ENCODE results near the gene NUCB1. TPM values are rescaled to one million over a fixed set of nuclear protein-coding genes. Genes with fewer than 3 reads are reported as not detected.
A peak's percentile ranks its signal among the peaks of the same experiment; 100 is the strongest.

NUCB1 gene
- total RNA-seq, 2 experiments from 2014 or later: 102 to 114 TPM

DNA sequence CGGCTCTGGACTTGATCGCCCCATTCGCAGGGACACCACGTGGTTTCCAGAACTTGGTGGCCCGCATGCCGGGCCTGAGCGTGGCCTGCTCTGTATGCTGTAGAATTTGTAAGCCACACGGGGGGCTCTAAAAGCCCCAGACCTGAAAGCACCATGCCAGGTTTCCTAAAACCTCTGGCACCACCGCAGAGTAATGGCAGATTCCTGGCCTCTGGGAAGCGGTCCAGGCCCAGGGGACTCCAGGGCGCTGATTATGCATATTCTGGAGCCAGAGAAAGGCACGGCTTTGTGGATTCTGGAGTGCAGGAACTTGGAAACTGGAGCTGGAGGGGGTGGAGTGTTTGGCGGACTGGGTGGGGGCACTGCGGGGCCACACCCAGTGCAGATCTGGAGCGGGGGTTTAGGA, 68.7 kb downstream of the NUCB1 start:
- Mint-ChIP-seq H3K4me3 (no peak overlapping the region), H3K4me1 (ENCODE audit: low read depth) (peaks cover 32% of the 10 kb centered on the region), H3K36me3 (ENCODE audit: low read depth) (peaks cover 43% of the 10 kb centered on the region), H3K9me3 (no peaks in the 10 kb centered on the region), H3K27me3 (no peaks in the 10 kb centered on the region), H3K27ac (peak overlapping the region; percentile 16)
- ChIA-PET POLR2A (interaction anchor here (4.1 to 6.2 kb wide), 2 partner anchors 25 to 95 kb away, joined by 18 to 53 read pairs; partner anchors contain the start of genes GYS1, PPP1R15A and RUVBL2), CTCF (interaction anchor here (2.6 to 3.8 kb wide), 2 partner anchors 24 to 68 kb away, joined by 13 to 17 read pairs; partner anchors contain the start of genes GYS1, NUCB1 and RUVBL2)
- intact Hi-C loops (cut with micrococcal nuclease): loop anchor here (5.0 to 10.0 kb wide), 2 partner anchors 94 to 172 kb away; partner anchors contain the start of gene PPP1R15A
- DNase-seq (no peak), ATAC-seq (no peak)
- TF ChIP-seq, protein P1, sequence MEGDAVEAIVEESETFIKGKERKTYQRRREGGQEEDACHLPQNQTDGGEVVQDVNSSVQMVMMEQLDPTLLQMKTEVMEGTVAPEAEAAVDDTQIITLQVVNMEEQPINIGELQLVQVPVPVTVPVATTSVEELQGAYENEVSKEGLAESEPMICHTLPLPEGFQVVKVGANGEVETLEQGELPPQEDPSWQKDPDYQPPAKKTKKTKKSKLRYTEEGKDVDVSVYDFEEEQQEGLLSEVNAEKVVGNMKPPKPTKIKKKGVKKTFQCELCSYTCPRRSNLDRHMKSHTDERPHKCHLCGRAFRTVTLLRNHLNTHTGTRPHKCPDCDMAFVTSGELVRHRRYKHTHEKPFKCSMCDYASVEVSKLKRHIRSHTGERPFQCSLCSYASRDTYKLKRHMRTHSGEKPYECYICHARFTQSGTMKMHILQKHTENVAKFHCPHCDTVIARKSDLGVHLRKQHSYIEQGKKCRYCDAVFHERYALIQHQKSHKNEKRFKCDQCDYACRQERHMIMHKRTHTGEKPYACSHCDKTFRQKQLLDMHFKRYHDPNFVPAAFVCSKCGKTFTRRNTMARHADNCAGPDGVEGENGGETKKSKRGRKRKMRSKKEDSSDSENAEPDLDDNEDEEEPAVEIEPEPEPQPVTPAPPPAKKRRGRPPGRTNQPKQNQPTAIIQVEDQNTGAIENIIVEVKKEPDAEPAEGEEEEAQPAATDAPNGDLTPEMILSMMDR (IDR thresholded peaks at IDR 0.05): no peak

GRCh38 chr19:48969276-48970138, 69.4 kb downstream of the NUCB1 start:
- no peak overlapping the region for H3K4me3 Mint-ChIP-seq
- H3K36me3 Mint-ChIP-seq (ENCODE audit: low read depth): peaks cover 43% of the 10 kb centered on the region
- H3K27me3 Mint-ChIP-seq: no peaks in the 10 kb centered on the region
- peak overlapping the region; percentile 11 for H3K27ac Mint-ChIP-seq
- DNase-seq (peak; percentile 26), ATAC-seq (no peak)
- no peaks in the 10 kb centered on the region for H3K9me3 Mint-ChIP-seq
- CTCF ChIA-PET: interaction anchor here (1.1 to 3.8 kb wide), 15 partner anchors 7 to 181 kb away, joined by 4 to 32 read pairs (median 12); partner anchors contain the start of genes BAX, DHDH, GYS1 and HSD17B14
- POLR2A ChIA-PET: interaction anchor here (1.2 to 6.2 kb wide), 4 partner anchors 89 to 174 kb away, joined by 4 to 53 read pairs (median 8); partner anchors contain the start of gene PPP1R15A
- H3K4me1 Mint-ChIP-seq (ENCODE audit: low read depth): peaks cover 26% of the 10 kb centered on the region
- intact Hi-C loops (cut with micrococcal nuclease): loop anchor here (5.0 to 10.0 kb wide), 2 partner anchors 95 to 172 kb away; partner anchors contain the start of gene PPP1R15A
- TF ChIP-seq, protein P1 (IDR thresholded peaks at IDR 0.05): no peak

DNA sequence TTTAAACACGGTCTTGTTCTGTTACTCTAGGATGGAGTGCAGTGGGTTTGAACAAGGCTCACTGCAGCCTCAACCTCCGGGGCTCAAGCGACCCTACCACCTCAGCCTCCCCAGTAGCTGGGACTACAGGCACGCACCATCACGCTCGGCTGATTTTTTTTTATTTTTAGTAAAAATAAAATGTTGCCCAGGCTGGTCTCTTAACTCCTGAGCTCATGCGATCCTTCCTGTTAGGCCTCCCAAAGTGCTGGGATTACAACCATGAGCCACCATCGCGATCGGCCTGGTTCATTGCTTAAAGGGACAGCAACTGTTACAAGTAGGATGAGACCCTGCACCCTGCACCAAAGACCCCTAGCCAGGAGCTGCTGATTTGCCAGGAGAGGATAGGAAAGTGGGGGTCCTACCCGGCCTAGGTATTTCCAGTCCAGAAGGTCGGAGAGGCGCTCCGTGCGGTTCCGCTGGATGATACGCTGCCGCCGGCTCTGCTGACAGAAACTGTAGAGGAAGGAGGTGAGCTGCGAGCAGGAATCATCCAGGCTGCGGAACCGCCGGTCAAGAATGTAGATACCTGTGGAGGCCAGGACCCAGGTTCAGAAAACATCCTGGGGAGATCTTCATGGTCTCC, 70.1 kb downstream of the NUCB1 start:
- H3K36me3 Mint-ChIP-seq (ENCODE audit: low read depth): peaks cover 43% of the 10 kb centered on the region
- ChIA-PET CTCF (interaction anchor here (0.6 to 2.6 kb wide), 43 partner anchors 8 to 296 kb away, joined by 3 to 32 read pairs (median 4); partner anchors contain the start of genes BAX, BCAT2, DHDH and GYS1), POLR2A (interaction anchor here (0.6 to 1.5 kb wide), 9 partner anchors 8 to 174 kb away, joined by 3 to 10 read pairs (median 4); partner anchors contain the start of genes NUCB1 and PPP1R15A)
- no peaks in the 10 kb centered on the region for H3K27me3 Mint-ChIP-seq
- no peak overlapping the region for H3K4me3 Mint-ChIP-seq
- ATAC-seq (no peak), DNase-seq (no peak)
- H3K4me1 Mint-ChIP-seq (ENCODE audit: low read depth): peaks cover 23% of the 10 kb centered on the region
- H3K27ac Mint-ChIP-seq: peak overlapping the region; percentile 11
- no peaks in the 10 kb centered on the region for H3K9me3 Mint-ChIP-seq
- TF ChIP-seq, protein P1 (IDR thresholded peaks at IDR 0.05): no peak
- intact Hi-C loops (cut with micrococcal nuclease): no loop called here

GRCh38 chr19:48970923-48971395, 70.8 kb downstream of the NUCB1 start:
- TF ChIP-seq, protein P1 (IDR thresholded peaks at IDR 0.05): peak; percentile 95
- POLR2A ChIA-PET: interaction anchor here (0.6 to 1.5 kb wide), 8 partner anchors 9 to 175 kb away, joined by 3 to 10 read pairs (median 4); partner anchors contain the start of genes NUCB1 and PPP1R15A
- Mint-ChIP-seq H3K4me3 (no peak overlapping the region), H3K36me3 (ENCODE audit: low read depth) (peaks cover 38% of the 10 kb centered on the region), H3K27me3 (no peaks in the 10 kb centered on the region), H3K27ac (peak overlapping the region; percentile 46), H3K9me3 (no peaks in the 10 kb centered on the region), H3K4me1 (ENCODE audit: low read depth) (peaks cover 20% of the 10 kb centered on the region)
- CTCF ChIA-PET: interaction anchor here (0.6 to 2.6 kb wide), 43 partner anchors 9 to 296 kb away, joined by 3 to 32 read pairs (median 4); partner anchors contain the start of genes BAX, BCAT2, DHDH and GYS1
- intact Hi-C loops (cut with micrococcal nuclease): no loop called here
- ATAC-seq: peak; percentile 83
- DNase-seq: peak; percentile 93

Other genes with a start within 250 kb of the NUCB1 start
- gene NTN5, start 227.3 kb upstream of the NUCB1 start, total RNA-seq: under 1 TPM; 0.16 to 0.83 TPM
- not detected for gene FUT2, start 204.3 kb upstream of the NUCB1 start, total RNA-seq
- 1 to 10 TPM in 1 of 2 experiments, under 1 TPM in 1; 0.56 to 1.0 TPM for gene MAMSTR, start 180.6 kb upstream of the NUCB1 start, total RNA-seq
- 1 to 10 TPM in 1 of 2 experiments, under 1 TPM in 1; 0.72 to 1.2 TPM for gene RASIP1, start 159.7 kb upstream of the NUCB1 start, total RNA-seq
- not detected for gene IZUMO1, start 153.4 kb upstream of the NUCB1 start, total RNA-seq
- under 1 TPM; 0.09 to 0.11 TPM for gene FUT1, start 147.7 kb upstream of the NUCB1 start, total RNA-seq
- gene FGF21, start 144.8 kb upstream of the NUCB1 start, total RNA-seq: not detected
- 10 to 100 TPM; 59.5 to 63.3 TPM for gene BCAT2, start 89.3 kb upstream of the NUCB1 start, total RNA-seq
- gene HSD17B14, start 63.8 kb upstream of the NUCB1 start, total RNA-seq: under 1 TPM; 0.47 to 0.56 TPM
- 1 to 10 TPM; 9.4 to 9.7 TPM for gene PLEKHA4, start 31.7 kb upstream of the NUCB1 start, total RNA-seq
- gene PPP1R15A, start 27.9 kb upstream of the NUCB1 start, total RNA-seq: 10 to 100 TPM; 77.8 to 81.2 TPM
- gene TULP2, start 1.6 kb upstream of the NUCB1 start, total RNA-seq: under 1 TPM; 0.68 to 0.85 TPM
- gene DHDH, start 33.4 kb downstream of the NUCB1 start, total RNA-seq: 1 to 10 TPM; 1.4 to 2.8 TPM
- 100 to 1,000 TPM; 182 to 189 TPM for gene BAX, start 54.6 kb downstream of the NUCB1 start, total RNA-seq
- 1,000 to 10,000 TPM; 1,296 to 1,324 TPM for gene FTL, start 65.0 kb downstream of the NUCB1 start, total RNA-seq
- 10 to 100 TPM; 58.1 to 58.7 TPM for gene GYS1, start 93.0 kb downstream of the NUCB1 start, total RNA-seq
- gene RUVBL2, start 93.6 kb downstream of the NUCB1 start, total RNA-seq: 100 to 1,000 TPM; 175 to 176 TPM
- gene LHB, start 116.8 kb downstream of the NUCB1 start, total RNA-seq: not detected
- gene CGB3, start 124.0 kb downstream of the NUCB1 start, total RNA-seq: not detected
- gene CGB2, start 131.6 kb downstream of the NUCB1 start, total RNA-seq: not detected
- gene CGB1, start 136.6 kb downstream of the NUCB1 start, total RNA-seq: not detected
- not detected for gene CGB5, start 143.5 kb downstream of the NUCB1 start, total RNA-seq
- gene CGB8, start 148.8 kb downstream of the NUCB1 start, total RNA-seq: not detected
- not detected for gene CGB7, start 157.4 kb downstream of the NUCB1 start, total RNA-seq
- not detected for gene NTF4, start 164.5 kb downstream of the NUCB1 start, total RNA-seq
- not detected for gene KCNA7, start 172.4 kb downstream of the NUCB1 start, total RNA-seq
- gene SNRNP70, start 185.1 kb downstream of the NUCB1 start, total RNA-seq: 100 to 1,000 TPM; 187 to 188 TPM
- gene LIN7B, start 214.1 kb downstream of the NUCB1 start, total RNA-seq: 1 to 10 TPM; 2.1 to 4.4 TPM
- 1 to 10 TPM; 1.5 to 2.0 TPM for gene C19orf73, start 218.8 kb downstream of the NUCB1 start, total RNA-seq
- gene PPFIA3, start 219.2 kb downstream of the NUCB1 start, total RNA-seq: 1 to 10 TPM; 3.9 to 5.1 TPM